ENCODE results near the gene C1QC. TPM values are rescaled to one million over a fixed set of nuclear protein-coding genes. Genes with fewer than 3 reads are reported as not detected.

C1QC gene
- total RNA-seq, 1 experiment from 2014 or later, result not detected

DNA sequence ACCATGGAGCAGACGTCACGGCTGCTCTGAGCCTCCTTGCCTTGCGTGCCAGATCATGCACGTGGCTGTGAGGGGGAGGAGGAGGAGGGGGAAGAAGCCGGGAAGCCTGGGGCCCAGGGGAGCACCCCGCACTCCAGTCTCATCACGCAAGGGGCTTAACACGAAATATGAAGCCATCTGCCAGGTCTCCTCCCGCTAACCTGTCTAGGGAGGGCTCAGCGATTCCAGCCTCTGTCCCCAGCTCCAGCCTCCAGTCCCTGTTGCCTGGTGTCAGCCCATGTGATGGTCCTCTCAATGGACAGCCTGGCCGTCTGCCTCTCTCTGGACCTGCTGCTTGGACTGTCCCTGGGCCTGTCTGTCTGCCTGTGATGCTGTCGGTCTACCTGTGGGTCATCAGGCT lies 29.5 kb upstream of the C1QC start:
- H2BK20ac ChIP-seq (ENCODE audit: low read depth, low read length, poor library complexity, severe bottlenecking), result no peak overlapping the region
- no peaks in the 10 kb centered on the region for H3K23me2 ChIP-seq (ENCODE audit: insufficient read length, low read depth, low read length, poor library complexity, severe bottlenecking)
- H3K4me1 Mint-ChIP-seq, result peaks cover 26 to 64% of the 10 kb centered on the region in 2 experiments
- H3K27me3 ChIP-seq (ENCODE audit: insufficient read depth, low read length), result no peaks in the 10 kb centered on the region
- no peaks in the 10 kb centered on the region for H3K79me1 ChIP-seq (ENCODE audit: insufficient read depth, low read depth, low read length, poor library complexity, severe bottlenecking)
- H3K56ac ChIP-seq (ENCODE audit: insufficient read length, low read depth, low read length), result no peak overlapping the region
- no peak overlapping the region for H4K8ac ChIP-seq (replicated peaks; ENCODE audit: insufficient read length, low read depth, low read length)
- H3K27me3 Mint-ChIP-seq (ENCODE audit: low read depth), result peaks cover 60% of the 10 kb centered on the region
- H3K4me1 ChIP-seq (ENCODE audit: insufficient read depth, low read length), result no peaks in the 10 kb centered on the region; the same call in 1 of the 2 replicates
- no peak overlapping the region for H4K91ac ChIP-seq (ENCODE audit: insufficient read length, low read depth, low read length)
- H3K27ac ChIP-seq (ENCODE audit: insufficient read length, low read depth, low read length), result no peak overlapping the region
- DNase-seq, result no peak
- H3K9me3 ChIP-seq (ENCODE audit: control insufficient read depth, low read depth, low read length), result no peaks in the 10 kb centered on the region
- no peaks in the 10 kb centered on the region for H3K79me2 ChIP-seq (ENCODE audit: insufficient read depth, low read length)
- H3K4me3 Mint-ChIP-seq, result no peak overlapping the region
- H3K4me2 ChIP-seq (ENCODE audit: insufficient read depth, insufficient read length, low read length), result no peak overlapping the region
- TF ChIP-seq, protein P1, sequence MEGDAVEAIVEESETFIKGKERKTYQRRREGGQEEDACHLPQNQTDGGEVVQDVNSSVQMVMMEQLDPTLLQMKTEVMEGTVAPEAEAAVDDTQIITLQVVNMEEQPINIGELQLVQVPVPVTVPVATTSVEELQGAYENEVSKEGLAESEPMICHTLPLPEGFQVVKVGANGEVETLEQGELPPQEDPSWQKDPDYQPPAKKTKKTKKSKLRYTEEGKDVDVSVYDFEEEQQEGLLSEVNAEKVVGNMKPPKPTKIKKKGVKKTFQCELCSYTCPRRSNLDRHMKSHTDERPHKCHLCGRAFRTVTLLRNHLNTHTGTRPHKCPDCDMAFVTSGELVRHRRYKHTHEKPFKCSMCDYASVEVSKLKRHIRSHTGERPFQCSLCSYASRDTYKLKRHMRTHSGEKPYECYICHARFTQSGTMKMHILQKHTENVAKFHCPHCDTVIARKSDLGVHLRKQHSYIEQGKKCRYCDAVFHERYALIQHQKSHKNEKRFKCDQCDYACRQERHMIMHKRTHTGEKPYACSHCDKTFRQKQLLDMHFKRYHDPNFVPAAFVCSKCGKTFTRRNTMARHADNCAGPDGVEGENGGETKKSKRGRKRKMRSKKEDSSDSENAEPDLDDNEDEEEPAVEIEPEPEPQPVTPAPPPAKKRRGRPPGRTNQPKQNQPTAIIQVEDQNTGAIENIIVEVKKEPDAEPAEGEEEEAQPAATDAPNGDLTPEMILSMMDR (conservative IDR thresholded peaks at IDR 0.05), result no peak
- H2AFZ ChIP-seq (ENCODE audit: low read length), result no peak overlapping the region
- no peak overlapping the region for H3K18ac ChIP-seq (ENCODE audit: insufficient read length, low read depth, low read length)
- H2BK12ac ChIP-seq (ENCODE audit: insufficient read length, low read depth, low read length), result no peak overlapping the region
- no peak overlapping the region for H2BK5ac ChIP-seq (ENCODE audit: insufficient read length, low read length)
- H3T11ph ChIP-seq (ENCODE audit: low read length), result no peak overlapping the region
- H2AK5ac ChIP-seq (ENCODE audit: insufficient read length, low read length), result no peak overlapping the region
- no peak overlapping the region for H3K23ac ChIP-seq (ENCODE audit: insufficient read length, low read depth, low read length)
- no peak overlapping the region for H2BK15ac ChIP-seq (ENCODE audit: low read depth, low read length)
- no CpG with 5 or more reads among the region's 12 CpGs for WGBS (ENCODE audit: extremely low coverage, insufficient read length, low lambda C conversion rate)
- no peak overlapping the region for H4K5ac ChIP-seq (ENCODE audit: insufficient read length, low read depth, low read length)
- H4K20me1 ChIP-seq (ENCODE audit: control insufficient read depth, insufficient read depth, insufficient read length), result no peaks in the 10 kb centered on the region
- no peak overlapping the region for H3K9ac ChIP-seq (ENCODE audit: extremely low read depth, insufficient read length, low read length)
- H3K4ac ChIP-seq (ENCODE audit: low read depth, low read length), result no peak overlapping the region
- H3K14ac ChIP-seq (ENCODE audit: insufficient read depth, low read length), result no peak overlapping the region
- no peak overlapping the region for H2BK120ac ChIP-seq (ENCODE audit: low read depth, low read length, poor library complexity, severe bottlenecking)
- H3K27ac Mint-ChIP-seq, result no peak overlapping the region
- H3K36me3 Mint-ChIP-seq (ENCODE audit: insufficient read depth in 1 of 3, low read depth in 3 of 3), result no peaks in the 10 kb centered on the region
- peaks cover 0 to 3% of the 10 kb centered on the region in 2 experiments; a peak in 2 of 5 replicates for H3K9me3 Mint-ChIP-seq

All from H9 (cell line).